ENCODE data around the gene FBXO3.

Gene FBXO3

DNA sequence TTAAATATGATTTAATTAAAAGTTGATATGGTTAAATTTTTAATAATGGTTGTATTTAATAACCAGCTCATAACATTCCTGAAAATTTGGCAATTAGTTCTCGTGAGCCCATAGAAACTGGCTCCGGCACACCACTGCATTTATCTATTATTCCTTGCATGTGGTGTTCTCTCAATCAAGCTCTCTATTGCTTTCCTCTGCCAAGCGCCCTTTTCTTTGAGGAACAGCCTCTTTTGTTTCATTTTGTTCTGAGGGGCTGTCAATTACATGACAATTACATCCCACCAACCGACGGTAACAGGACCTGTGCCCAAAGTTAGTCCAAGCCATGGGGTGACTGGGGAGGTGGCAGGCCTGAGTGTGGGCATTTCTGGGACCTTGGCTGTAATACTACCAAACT is 81.8 kb downstream of the FBXO3 start:
- no peak overlapping the region for H3K27ac ChIP-seq
- no peaks in the 10 kb centered on the region for H3K27me3 ChIP-seq (ENCODE audit: insufficient read depth, low read depth, severe bottlenecking)
- TF ChIP-seq, protein P1, sequence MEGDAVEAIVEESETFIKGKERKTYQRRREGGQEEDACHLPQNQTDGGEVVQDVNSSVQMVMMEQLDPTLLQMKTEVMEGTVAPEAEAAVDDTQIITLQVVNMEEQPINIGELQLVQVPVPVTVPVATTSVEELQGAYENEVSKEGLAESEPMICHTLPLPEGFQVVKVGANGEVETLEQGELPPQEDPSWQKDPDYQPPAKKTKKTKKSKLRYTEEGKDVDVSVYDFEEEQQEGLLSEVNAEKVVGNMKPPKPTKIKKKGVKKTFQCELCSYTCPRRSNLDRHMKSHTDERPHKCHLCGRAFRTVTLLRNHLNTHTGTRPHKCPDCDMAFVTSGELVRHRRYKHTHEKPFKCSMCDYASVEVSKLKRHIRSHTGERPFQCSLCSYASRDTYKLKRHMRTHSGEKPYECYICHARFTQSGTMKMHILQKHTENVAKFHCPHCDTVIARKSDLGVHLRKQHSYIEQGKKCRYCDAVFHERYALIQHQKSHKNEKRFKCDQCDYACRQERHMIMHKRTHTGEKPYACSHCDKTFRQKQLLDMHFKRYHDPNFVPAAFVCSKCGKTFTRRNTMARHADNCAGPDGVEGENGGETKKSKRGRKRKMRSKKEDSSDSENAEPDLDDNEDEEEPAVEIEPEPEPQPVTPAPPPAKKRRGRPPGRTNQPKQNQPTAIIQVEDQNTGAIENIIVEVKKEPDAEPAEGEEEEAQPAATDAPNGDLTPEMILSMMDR (IDR thresholded peaks at IDR 0.05; ENCODE audit: low read depth, low read length), result no peak
- H3K9me3 ChIP-seq (ENCODE audit: severe bottlenecking), result no peaks in the 10 kb centered on the region
- H3K4me3 ChIP-seq (ENCODE audit: low read depth, low read length), result no peak overlapping the region
- no peak for DNase-seq
- no peaks in the 10 kb centered on the region for H3K36me3 ChIP-seq

DNA sequence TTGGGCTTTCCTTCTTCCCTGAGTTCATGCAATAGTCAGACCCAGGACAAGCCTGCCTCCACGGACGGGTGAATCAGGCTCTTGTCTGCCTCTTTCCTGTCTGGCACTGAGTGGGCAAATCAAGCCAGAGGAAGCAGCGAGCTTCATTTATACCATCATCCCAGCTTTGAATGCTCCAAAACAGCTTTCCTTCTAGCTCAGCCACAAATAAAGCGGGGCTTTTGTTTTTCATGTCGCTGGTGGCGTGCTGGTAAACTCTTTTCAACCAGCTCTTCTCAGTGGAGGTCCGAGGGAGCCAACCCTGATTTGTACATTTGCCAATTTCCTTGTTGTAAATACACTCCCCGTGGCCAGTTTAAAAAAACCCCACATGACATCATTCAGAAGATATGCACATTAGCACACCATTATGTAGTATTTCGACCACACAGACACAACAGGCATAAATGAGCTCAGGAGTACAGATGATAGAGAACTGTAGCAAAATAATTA is 82.3 kb downstream of the FBXO3 start:
- no peak overlapping the region for H3K4me3 ChIP-seq (ENCODE audit: low read depth, low read length)
- peaks cover 4% of the 10 kb centered on the region for H3K9me3 ChIP-seq (ENCODE audit: severe bottlenecking)
- H3K27ac ChIP-seq, result no peak overlapping the region
- H3K36me3 ChIP-seq, result no peaks in the 10 kb centered on the region
- TF ChIP-seq, protein P1 (IDR thresholded peaks at IDR 0.05; ENCODE audit: low read depth, low read length), result no peak
- no peak for DNase-seq
- no peaks in the 10 kb centered on the region for H3K27me3 ChIP-seq (ENCODE audit: insufficient read depth, low read depth, severe bottlenecking)

DNA sequence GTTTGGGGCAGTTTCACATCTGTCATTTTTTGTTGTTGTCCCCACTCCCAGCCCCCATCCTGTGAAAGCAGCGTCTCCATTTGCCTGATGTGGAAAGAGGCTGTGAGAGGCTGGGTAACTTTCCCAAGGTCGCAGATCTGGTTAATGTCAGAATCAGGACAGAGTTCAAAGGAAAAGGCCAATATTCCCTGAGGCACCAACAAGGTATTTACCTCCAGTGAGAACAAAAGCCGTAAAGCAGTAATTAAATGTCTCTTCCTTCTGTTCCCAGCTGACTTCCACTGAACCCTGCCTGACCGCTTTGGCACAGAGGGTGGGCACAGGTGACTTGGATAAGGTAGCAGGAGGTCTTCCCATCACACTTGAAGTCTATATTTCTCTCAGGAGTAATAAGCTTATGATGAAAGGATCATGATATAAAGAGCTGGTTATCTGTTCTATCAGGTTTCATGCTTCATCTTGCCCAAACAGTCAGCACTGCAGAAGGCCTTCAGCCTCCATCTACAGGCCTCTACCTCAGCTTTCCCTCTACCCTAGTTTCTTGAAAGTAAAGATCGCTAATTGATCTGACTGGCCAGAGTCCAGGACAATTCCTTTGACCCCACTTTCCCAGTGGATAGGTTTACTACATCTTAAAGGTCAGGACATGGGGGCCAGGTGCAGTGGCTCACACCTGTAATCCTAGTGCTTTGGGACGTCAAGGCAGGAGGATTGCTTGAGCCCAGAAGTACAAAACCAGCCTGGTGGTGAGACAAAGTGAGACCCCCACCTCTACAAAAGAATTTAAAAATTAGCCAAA is 83.1 kb downstream of the FBXO3 start:
- no peak for DNase-seq
- TF ChIP-seq, protein P1 (IDR thresholded peaks at IDR 0.05; ENCODE audit: low read depth, low read length), result no peak
- H3K4me3 ChIP-seq (ENCODE audit: low read depth, low read length), result no peak overlapping the region
- no peak overlapping the region for H3K27ac ChIP-seq
- H3K27me3 ChIP-seq (ENCODE audit: insufficient read depth, low read depth, severe bottlenecking), result no peaks in the 10 kb centered on the region
- H3K9me3 ChIP-seq (ENCODE audit: severe bottlenecking), result peaks cover 5% of the 10 kb centered on the region
- H3K36me3 ChIP-seq, result no peaks in the 10 kb centered on the region
